RCC 7860 (cell line): ENCODE results near the gene ME1.
"Not testable (repeated sequence)": the region's sequence is repeated elsewhere in the genome, so short reads cannot be mapped to it uniquely, and the experiment has no call there.

Experiments used
- DNase-seq: peaks from one replicate; pipeline ENCODE4 v3.0.0-alpha.2; 2015; ENCODE audit warnings: low spot score
- FAIRE-seq: peaks from 2 replicates; lab custom pipeline; 2012; peaks lifted over from hg19 to GRCh38; lab: Jason Lieb, UNC

ME1 gene

GRCh38 chr6:83362349-83362748, 68.5 kb downstream of the ME1 start:
- not testable (repeated sequence) for DNase-seq, FAIRE-seq

- no peak for DNase-seq
- FAIRE-seq: no peak
Measured at GRCh38 chr6:83359638-83360037, 71.2 kb downstream of the ME1 start.

GRCh38 chr6:83354747-83355146, 76.1 kb downstream of the ME1 start:
- no peak for DNase-seq
- no peak for FAIRE-seq

GRCh38 chr6:83352424-83353061, 78.3 kb downstream of the ME1 start:
- DNase-seq (no peak), FAIRE-seq (no peak)

GRCh38 chr6:83343121-83343520, 87.7 kb downstream of the ME1 start:
- DNase-seq: no peak
- no peak for FAIRE-seq

DNA sequence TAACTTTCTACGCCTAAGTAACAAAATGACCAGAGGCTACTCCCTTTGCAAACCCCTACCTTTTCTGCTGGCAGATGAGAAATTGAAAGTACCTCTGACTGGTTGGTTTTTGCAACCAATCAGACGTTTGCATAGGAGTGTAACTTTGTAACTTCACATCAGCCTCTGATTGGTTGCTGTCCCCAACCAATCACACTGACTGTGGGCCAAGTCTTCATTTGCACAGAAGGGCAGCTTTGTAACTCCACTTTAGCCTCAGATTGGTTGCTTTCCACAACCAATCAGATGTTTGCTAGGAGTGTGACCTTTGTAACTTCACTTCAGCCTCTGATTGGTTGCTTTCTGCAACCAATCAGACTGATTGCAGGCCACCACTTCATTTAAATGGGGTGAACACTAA, 89.1 kb downstream of the ME1 start:
- no peak for DNase-seq
- no peak for FAIRE-seq

GRCh38 chr6:83333916-83334315, 96.9 kb downstream of the ME1 start:
- not testable (repeated sequence) for FAIRE-seq, DNase-seq

- no peak for DNase-seq
- FAIRE-seq: no peak
Measured at GRCh38 chr6:83333500-83333899, 97.4 kb downstream of the ME1 start.

DNA sequence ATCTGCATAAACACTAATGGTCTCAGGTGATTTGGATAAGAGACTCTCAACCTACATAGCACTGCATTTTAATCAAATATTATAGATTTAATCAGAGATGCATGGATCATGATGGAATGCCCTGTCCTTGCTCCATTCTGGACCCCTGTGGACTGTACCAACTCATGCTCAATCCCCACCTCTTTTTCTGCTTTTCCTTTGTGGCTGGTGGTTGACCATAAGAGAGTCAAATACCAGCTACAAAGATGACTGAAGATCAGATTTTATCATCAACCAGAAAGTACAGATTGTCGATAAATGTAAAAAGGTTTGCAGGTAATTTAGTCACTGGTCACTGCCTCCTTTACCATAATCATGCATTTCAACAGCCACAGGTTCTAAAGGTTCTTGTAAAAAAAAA, 116.2 kb downstream of the ME1 start:
- no peak for FAIRE-seq

GRCh38 chr6:83313882-83314281, 117.0 kb downstream of the ME1 start:
- FAIRE-seq (no peak), DNase-seq (no peak)

More for the DNA sequence above, 116.2 kb downstream of the ME1 start:
- no peak for DNase-seq

- no peak for FAIRE-seq
- no peak for DNase-seq
Measured at GRCh38 chr6:83311231-83311630, 119.6 kb downstream of the ME1 start.

DNA sequence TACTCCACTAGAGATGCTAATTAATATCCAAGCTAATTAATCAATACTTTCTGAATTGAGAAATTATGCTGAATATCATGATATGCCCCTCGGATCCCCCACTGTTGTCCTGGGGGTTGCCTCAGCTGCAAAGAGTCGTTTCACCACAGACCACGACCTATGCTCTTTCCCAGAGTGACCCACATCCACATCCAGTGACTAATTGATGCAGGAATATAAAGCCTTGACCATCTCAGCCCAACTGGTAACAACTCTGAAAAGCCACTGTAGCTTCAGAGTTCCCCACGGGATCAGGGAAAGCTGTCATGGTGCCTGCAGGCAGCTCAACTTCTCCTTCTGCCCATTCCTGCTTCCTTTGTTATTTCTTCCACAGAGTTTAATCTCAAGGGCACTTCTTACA, 120.8 kb downstream of the ME1 start:
- DNase-seq (no peak), FAIRE-seq (no peak)

- FAIRE-seq: no peak
- DNase-seq: no peak
Measured at GRCh38 chr6:83309344-83309743, 121.5 kb downstream of the ME1 start.

DNA sequence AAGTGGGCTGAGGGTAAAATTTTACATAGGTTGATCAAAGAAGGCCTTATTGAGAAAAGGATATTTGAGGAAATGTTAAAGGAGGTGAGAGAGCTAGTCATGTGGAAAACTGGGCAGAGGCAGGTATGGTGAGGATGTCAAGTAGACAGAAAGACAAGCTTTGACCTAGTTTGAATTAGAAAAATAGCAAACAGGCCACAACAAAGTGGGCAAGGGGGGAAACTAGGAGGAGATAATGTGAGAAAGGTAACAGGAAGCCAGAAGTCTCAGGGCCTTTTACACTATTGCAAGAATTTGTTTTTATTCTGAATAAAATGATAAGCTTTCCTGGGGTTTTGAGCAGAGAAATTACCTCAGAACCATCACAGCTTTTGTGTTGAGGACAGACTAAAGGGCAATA, 122.0 kb downstream of the ME1 start:
- FAIRE-seq (no peak), DNase-seq (no peak)

GRCh38 chr6:83307849-83308248, 123.0 kb downstream of the ME1 start:
- no peak for DNase-seq
- no peak for FAIRE-seq

- DNase-seq (no peak), FAIRE-seq (no peak)
Measured at GRCh38 chr6:83303426-83303825, 127.4 kb downstream of the ME1 start.

GRCh38 chr6:83294676-83295075, 136.2 kb downstream of the ME1 start:
- FAIRE-seq: no peak
- no peak for DNase-seq

GRCh38 chr6:83292900-83293843, 137.7 kb downstream of the ME1 start:
- no peak for DNase-seq
- FAIRE-seq: no peak

DNA sequence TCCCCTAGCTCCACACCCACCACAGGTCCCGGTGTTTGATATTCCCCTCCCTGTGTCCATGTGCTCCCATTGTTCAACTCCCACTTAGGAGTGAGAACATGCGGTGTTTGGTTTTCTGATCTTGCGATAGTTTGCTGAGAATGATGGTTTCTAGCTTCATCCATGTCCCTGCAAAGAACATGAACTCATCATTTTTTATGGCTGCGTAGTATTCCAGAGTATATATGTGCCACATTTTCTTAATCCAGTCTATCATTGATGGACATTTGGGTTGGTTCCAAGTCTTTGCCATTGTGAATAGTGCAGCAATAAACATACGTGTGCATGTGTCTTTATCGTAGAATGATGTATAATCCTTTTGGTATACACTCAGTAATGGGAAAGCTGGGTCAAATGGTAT, 143.6 kb downstream of the ME1 start:
- DNase-seq, FAIRE-seq: not testable (repeated sequence)

DNA sequence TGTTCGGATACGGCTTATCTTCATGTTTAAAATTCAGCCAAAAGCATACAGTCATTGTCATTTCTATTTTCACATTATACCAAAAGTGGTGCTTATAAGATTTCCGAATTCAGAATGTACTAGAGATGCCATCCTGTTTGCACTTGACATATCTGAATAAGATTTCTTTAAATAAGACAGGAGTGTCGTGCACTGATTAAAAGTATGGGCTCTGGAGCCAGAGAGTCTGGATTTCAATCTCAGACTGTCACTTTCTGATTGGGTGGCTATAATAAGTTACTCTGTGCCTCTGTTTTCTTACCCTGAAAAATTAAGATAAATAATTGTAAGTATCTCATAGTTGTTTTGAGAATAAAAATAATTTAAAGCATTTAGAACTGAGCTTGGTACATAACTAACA, 144.9 kb downstream of the ME1 start:
- DNase-seq: no peak
- FAIRE-seq: no peak

DNA sequence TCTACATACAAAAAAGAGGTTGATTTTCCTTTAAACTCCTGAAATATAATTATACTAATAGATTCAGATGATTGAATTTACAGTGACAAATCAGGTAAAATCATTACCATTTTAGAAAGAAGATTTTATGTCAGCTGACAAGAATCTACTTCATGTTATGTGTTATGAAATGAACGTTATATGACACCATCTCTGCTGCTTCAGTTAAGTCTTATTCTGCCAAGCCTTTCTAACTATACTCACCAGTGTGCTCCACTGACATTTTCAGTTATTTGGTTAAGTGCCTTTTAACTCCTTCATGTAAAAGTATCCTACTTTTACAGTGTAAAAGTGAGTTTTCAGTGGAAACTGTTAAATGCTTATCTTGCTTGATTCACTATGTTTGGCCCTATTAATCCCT, 157.3 kb downstream of the ME1 start:
- DNase-seq: no peak
- FAIRE-seq: no peak
